ENCODE measurements around the gene RPL14.

The RPL14 gene

DNA sequence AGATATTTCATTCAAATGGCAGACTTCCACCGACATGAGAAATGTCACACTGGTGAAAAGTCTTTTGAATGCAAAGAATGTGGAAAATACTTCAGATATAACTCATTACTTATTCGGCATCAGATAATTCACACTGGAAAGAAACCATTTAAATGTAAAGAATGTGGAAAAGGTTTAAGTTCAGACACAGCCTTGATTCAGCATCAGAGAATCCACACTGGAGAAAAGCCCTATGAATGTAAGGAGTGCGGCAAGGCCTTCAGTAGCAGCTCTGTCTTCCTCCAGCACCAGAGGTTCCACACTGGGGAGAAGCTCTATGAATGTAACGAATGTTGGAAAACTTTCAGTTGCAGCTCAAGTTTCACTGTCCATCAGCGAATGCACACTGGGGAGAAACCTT lies 59.1 kb downstream of the RPL14 start:
- no peak for DNase-seq (ENCODE audit: low spot score)
- TF ChIP-seq, protein P1, sequence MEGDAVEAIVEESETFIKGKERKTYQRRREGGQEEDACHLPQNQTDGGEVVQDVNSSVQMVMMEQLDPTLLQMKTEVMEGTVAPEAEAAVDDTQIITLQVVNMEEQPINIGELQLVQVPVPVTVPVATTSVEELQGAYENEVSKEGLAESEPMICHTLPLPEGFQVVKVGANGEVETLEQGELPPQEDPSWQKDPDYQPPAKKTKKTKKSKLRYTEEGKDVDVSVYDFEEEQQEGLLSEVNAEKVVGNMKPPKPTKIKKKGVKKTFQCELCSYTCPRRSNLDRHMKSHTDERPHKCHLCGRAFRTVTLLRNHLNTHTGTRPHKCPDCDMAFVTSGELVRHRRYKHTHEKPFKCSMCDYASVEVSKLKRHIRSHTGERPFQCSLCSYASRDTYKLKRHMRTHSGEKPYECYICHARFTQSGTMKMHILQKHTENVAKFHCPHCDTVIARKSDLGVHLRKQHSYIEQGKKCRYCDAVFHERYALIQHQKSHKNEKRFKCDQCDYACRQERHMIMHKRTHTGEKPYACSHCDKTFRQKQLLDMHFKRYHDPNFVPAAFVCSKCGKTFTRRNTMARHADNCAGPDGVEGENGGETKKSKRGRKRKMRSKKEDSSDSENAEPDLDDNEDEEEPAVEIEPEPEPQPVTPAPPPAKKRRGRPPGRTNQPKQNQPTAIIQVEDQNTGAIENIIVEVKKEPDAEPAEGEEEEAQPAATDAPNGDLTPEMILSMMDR (IDR thresholded peaks at IDR 0.05; ENCODE audit: extremely low read depth, insufficient read depth, missing control alignments), result no peak

DNA sequence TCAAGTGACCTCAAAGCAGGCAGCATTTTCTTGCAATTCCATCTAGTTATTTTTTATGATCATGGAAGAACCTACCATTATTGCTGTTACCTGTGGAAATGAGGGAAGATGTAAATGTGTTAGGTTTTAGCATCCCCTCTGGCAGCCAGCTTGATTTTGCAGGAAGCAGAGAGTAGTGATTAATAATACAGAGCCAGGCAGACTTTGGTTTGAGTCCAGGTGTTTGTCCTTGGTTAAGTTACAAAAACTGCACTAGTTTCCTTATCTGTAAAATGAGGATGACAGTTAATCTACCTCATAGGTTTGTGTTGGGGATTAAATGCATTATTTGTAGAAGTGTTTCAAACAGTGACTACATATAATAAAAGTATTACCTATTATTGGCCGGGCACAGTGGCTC lies 60.9 kb downstream of the RPL14 start:
- no peak for DNase-seq (ENCODE audit: low spot score)
- TF ChIP-seq, protein P1 (IDR thresholded peaks at IDR 0.05; ENCODE audit: extremely low read depth, insufficient read depth, missing control alignments), result no peak
- in situ Hi-C loops (cut with MboI; ENCODE audit: low pct_unique_long_range_greater_than_20kb, low sequenced_read_pairs, unreplicated experiment), result no loop called here

More for the DNA sequence above, 59.1 kb downstream of the RPL14 start:
- in situ Hi-C loops (cut with MboI; ENCODE audit: low pct_unique_long_range_greater_than_20kb, low sequenced_read_pairs, unreplicated experiment), result no loop called here
